Right ventricle myocardium superior (tissue), 1 donor: Measurements from ENCODE around the gene GPC4. TPM values are rescaled to one million over a fixed set of nuclear protein-coding genes. Genes with fewer than 3 reads are reported as not detected.

Experiments used
- ATAC-seq: fragments of 200-7000 bp; cut with Tn5 transposase; one replicate; pipeline ENCODE4 v1.9.1; 2020; ENCODE audit warnings: mild to moderate bottlenecking; ENCODE audit not compliant: poor library complexity
- DNase-seq: peaks from one replicate; pipeline ENCODE4 v3.0.0-alpha.2; 2020
- intact Hi-C: fragments of 100-400 bp; cut with DNase I; formaldehyde crosslinking; loops from one replicate; pipeline ENCODE4 v1.11.2; 2022
- total RNA-seq: library from RNA; stranded (reverse); fragmentation: NEBNext Ultra II Directional; extraction: Animal tissue kit (Norgen Biotek cat#: 25700); gene quantifications from one replicate; pipeline ENCODE4 v1.2.1, GENCODE V29; 2021
- donor health status: DM: no; HTN: yes; CAD: no; lungs with severe emphysema.

Gene GPC4
- total RNA-seq, 1 donor from 2014 or later = 8.9 TPM

- DNase-seq (peak; percentile 52), ATAC-seq (peak; percentile 39)
- intact Hi-C loops = no loop called here
Measured at GRCh38 chrX:133375615-133376340, 39.5 kb downstream of the GPC4 start.

GRCh38 chrX:133374874-133375387 lies 40.4 kb downstream of the GPC4 start:
- ATAC-seq (no peak), DNase-seq (no peak)
- intact Hi-C loops = no loop called here

GRCh38 chrX:133373386-133374079 lies 41.8 kb downstream of the GPC4 start:
- no peak for ATAC-seq
- DNase-seq = no peak
- intact Hi-C loops = no loop called here

GRCh38 chrX:133370696-133371275 lies 44.5 kb downstream of the GPC4 start:
- DNase-seq (no peak), ATAC-seq (no peak)
- intact Hi-C loops = no loop called here

GRCh38 chrX:133369065-133369464 lies 46.2 kb downstream of the GPC4 start:
- no peak for DNase-seq
- intact Hi-C loops = no loop called here
- no peak for ATAC-seq

- ATAC-seq (no peak), DNase-seq (no peak)
- intact Hi-C loops = no loop called here
Measured at GRCh38 chrX:133366735-133367134, 48.6 kb downstream of the GPC4 start.

GRCh38 chrX:133365871-133366611 lies 49.2 kb downstream of the GPC4 start:
- intact Hi-C loops = no loop called here
- DNase-seq (no peak), ATAC-seq (no peak)

- no peak for DNase-seq
- ATAC-seq = no peak
- intact Hi-C loops = no loop called here
Measured at GRCh38 chrX:133364865-133365264, 50.4 kb downstream of the GPC4 start.

- DNase-seq (no peak), ATAC-seq (no peak)
- intact Hi-C loops = no loop called here
Measured at GRCh38 chrX:133364196-133364595, 51.1 kb downstream of the GPC4 start.

- DNase-seq = no peak
- no peak for ATAC-seq
- intact Hi-C loops = no loop called here
Measured at GRCh38 chrX:133362538-133362937, 52.8 kb downstream of the GPC4 start.

- DNase-seq = no peak
- no peak for ATAC-seq
- intact Hi-C loops = no loop called here
Measured at GRCh38 chrX:133359466-133359865, 55.8 kb downstream of the GPC4 start.

- ATAC-seq = no peak
- intact Hi-C loops = no loop called here
Measured at GRCh38 chrX:133353233-133353632, 62.1 kb downstream of the GPC4 start.

GRCh38 chrX:133350751-133351150 lies 64.5 kb downstream of the GPC4 start:
- intact Hi-C loops = no loop called here
- DNase-seq = peak; percentile 48
- ATAC-seq = no peak

More at GRCh38 chrX:133353233-133353632, 62.1 kb downstream of the GPC4 start:
- DNase-seq = no peak

GRCh38 chrX:133346026-133346425 lies 69.3 kb downstream of the GPC4 start:
- no peak for ATAC-seq
- intact Hi-C loops = no loop called here
- no peak for DNase-seq

GRCh38 chrX:133339566-133339965 lies 75.7 kb downstream of the GPC4 start:
- ATAC-seq = no peak
- intact Hi-C loops = loop anchor here (10.0 kb wide), 1 partner anchor 335 kb away; no protein-coding TSS in a partner anchor

GRCh38 chrX:133337250-133337649 lies 78.0 kb downstream of the GPC4 start:
- intact Hi-C loops = loop anchor here (10.0 kb wide), 1 partner anchor 338 kb away; no protein-coding TSS in a partner anchor
- ATAC-seq = no peak
- no peak for DNase-seq

More at GRCh38 chrX:133339566-133339965, 75.7 kb downstream of the GPC4 start:
- DNase-seq = no peak

GRCh38 chrX:133335027-133335426 lies 80.3 kb downstream of the GPC4 start:
- no peak for ATAC-seq
- intact Hi-C loops = loop anchor here (10.0 kb wide), 1 partner anchor 340 kb away; no protein-coding TSS in a partner anchor
- DNase-seq = no peak

GRCh38 chrX:133333154-133333750 lies 82.0 kb downstream of the GPC4 start:
- ATAC-seq = no peak
- intact Hi-C loops = loop anchor here (10.0 kb wide), 1 partner anchor 342 kb away; no protein-coding TSS in a partner anchor
- no peak for DNase-seq
